ENCODE data around the gene HEATR3. TPM values are rescaled to one million over a fixed set of nuclear protein-coding genes. Genes with fewer than 3 reads are reported as not detected.

HEATR3 gene
- total RNA-seq, 2 donors from 2014 or later, result 18.8 to 22.7 TPM

GRCh38 chr16:50152807-50153595 lies 87.2 kb downstream of the HEATR3 start, which contains the start of gene TENT4B:
TENT4B (plus strand) TSS chr16:50153306; CDS start chr16:50153622, 316 bp downstream.
- Histone ChIP-seq H3K36me3 (no peaks in the 10 kb centered on the region), H3K9me3 (no peaks in the 10 kb centered on the region), H3K4me3 (peak within 1 kb of the TSS; percentile 72 to 91), H3K27ac (peak within 1 kb of the TSS; percentile 93 to 96), H3K27me3 (replicated peaks; ENCODE audit: insufficient read depth) (no peaks in the 10 kb centered on the region), H3K4me1 (replicated peaks) (no peaks in the 10 kb centered on the region)
- under 1% methylated on average over 55 of the region's 114 CpGs for WGBS
- peak in 1 of 4 experiments; percentile 4 for TF ChIP-seq CTCF (IDR thresholded peaks at IDR 0.05)
- peak; percentile 58 for TF ChIP-seq POLR2AphosphoS5 (IDR thresholded peaks at IDR 0.05)
- TF ChIP-seq POLR2A (IDR thresholded peaks at IDR 0.05), result peak; percentile 75
- intact Hi-C loops (cut with DNase I), result loop anchor here (2.0 to 10.0 kb wide), 5 partner anchors 54 to 298 kb away; partner anchors contain the start of genes CNEP1R1 and ZNF423
- DNase-seq (ENCODE audit: low spot score), result peak; percentile 79

- peak overlapping the region; percentile 93 to 96 for H3K27ac ChIP-seq
- no peaks in the 10 kb centered on the region for H3K27me3 ChIP-seq (replicated peaks; ENCODE audit: insufficient read depth)
- no peaks in the 10 kb centered on the region for H3K4me1 ChIP-seq (replicated peaks)
- DNase-seq (ENCODE audit: low spot score), result peak; percentile 14
- H3K36me3 ChIP-seq, result no peaks in the 10 kb centered on the region
- peak overlapping the region; percentile 72 to 91 for H3K4me3 ChIP-seq
- WGBS, result under 1% methylated on average over 77 of the region's 89 CpGs
- no peaks in the 10 kb centered on the region for H3K9me3 ChIP-seq
- TF ChIP-seq POLR2A (IDR thresholded peaks at IDR 0.05) (no peak), POLR2AphosphoS5 (IDR thresholded peaks at IDR 0.05) (no peak), CTCF (IDR thresholded peaks at IDR 0.05) (no peak)
- intact Hi-C loops (cut with DNase I), result loop anchor here (2.0 to 10.0 kb wide), 5 partner anchors 53 to 299 kb away; partner anchors contain the start of genes CNEP1R1 and ZNF423
These were observed 88.0 kb downstream of the HEATR3 start for GRCh38 chr16:50153596-50154419.

GRCh38 chr16:50154420-50154950 lies 88.7 kb downstream of the HEATR3 start:
- no peak for DNase-seq (ENCODE audit: low spot score)
- Histone ChIP-seq H3K27ac (peak overlapping the region; percentile 93 to 96), H3K36me3 (no peaks in the 10 kb centered on the region), H3K27me3 (replicated peaks; ENCODE audit: insufficient read depth) (no peaks in the 10 kb centered on the region), H3K9me3 (no peaks in the 10 kb centered on the region), H3K4me1 (replicated peaks) (no peaks in the 10 kb centered on the region), H3K4me3 (peak overlapping the region; percentile 72 to 91)
- intact Hi-C loops (cut with DNase I), result loop anchor here (5.0 to 10.0 kb wide), 4 partner anchors 53 to 300 kb away; partner anchors contain the start of genes CNEP1R1 and ZNF423
- 23% methylated on average over 10 of the region's 10 CpGs for WGBS
- no peak for TF ChIP-seq CTCF (IDR thresholded peaks at IDR 0.05)
- no peak for TF ChIP-seq POLR2A (IDR thresholded peaks at IDR 0.05)
- TF ChIP-seq POLR2AphosphoS5 (IDR thresholded peaks at IDR 0.05), result no peak

GRCh38 chr16:50155925-50156324 lies 90.2 kb downstream of the HEATR3 start:
- no peak for DNase-seq (ENCODE audit: low spot score)
- peak overlapping the region in 1 of 2 donors; percentile 72 for H3K4me3 ChIP-seq
- intact Hi-C loops (cut with DNase I), result loop anchor here (10.0 kb wide), 2 partner anchors 199 to 301 kb away; partner anchors contain the start of gene ZNF423
- no peaks in the 10 kb centered on the region for H3K36me3 ChIP-seq
- H3K4me1 ChIP-seq (replicated peaks), result no peaks in the 10 kb centered on the region
- H3K9me3 ChIP-seq, result no peaks in the 10 kb centered on the region
- TF ChIP-seq POLR2AphosphoS5 (IDR thresholded peaks at IDR 0.05), result no peak
- no peak for TF ChIP-seq POLR2A (IDR thresholded peaks at IDR 0.05)
- no peak for TF ChIP-seq CTCF (IDR thresholded peaks at IDR 0.05)
- no peaks in the 10 kb centered on the region for H3K27me3 ChIP-seq (replicated peaks; ENCODE audit: insufficient read depth)
- H3K27ac ChIP-seq, result peak overlapping the region in 1 of 2 donors; percentile 93
- WGBS, result 27% methylated on average over 1 of the region's 1 CpG

Small RNA genes within 50 kb of the gene (small RNA-seq; reads per million reads assigned to genes)
- 0 reads per million in 2 donors for gene RF00017
- 0 reads per million in 2 donors for gene RF00156
- gene RNY4P3, result 0.09 to 0.20 reads per million in 2 donors
- 0 reads per million in 2 donors for gene RPL10P14

Other genes with a start within 250 kb of the HEATR3 start
- gene ZNF423, start 209.9 kb upstream of the HEATR3 start, total RNA-seq, result 10 to 100 TPM in 1 of 2 donors, 1 to 10 TPM in 1; 6.1 to 22.7 TPM
- 10 to 100 TPM in 1 of 2 donors, 1 to 10 TPM in 1; 9.7 to 41.9 TPM for gene CNEP1R1, start 40.7 kb upstream of the HEATR3 start, total RNA-seq
- gene TENT4B, start 87.3 kb downstream of the HEATR3 start, total RNA-seq, result 10 to 100 TPM; 11.5 to 15.1 TPM
- gene ADCY7, start 200.6 kb downstream of the HEATR3 start, total RNA-seq, result 10 to 100 TPM in 1 of 2 donors, 1 to 10 TPM in 1; 2.0 to 10.9 TPM

Data from prostate gland (tissue), 2 donors.